Measurements from ENCODE around the gene SPATA7.

DNA sequence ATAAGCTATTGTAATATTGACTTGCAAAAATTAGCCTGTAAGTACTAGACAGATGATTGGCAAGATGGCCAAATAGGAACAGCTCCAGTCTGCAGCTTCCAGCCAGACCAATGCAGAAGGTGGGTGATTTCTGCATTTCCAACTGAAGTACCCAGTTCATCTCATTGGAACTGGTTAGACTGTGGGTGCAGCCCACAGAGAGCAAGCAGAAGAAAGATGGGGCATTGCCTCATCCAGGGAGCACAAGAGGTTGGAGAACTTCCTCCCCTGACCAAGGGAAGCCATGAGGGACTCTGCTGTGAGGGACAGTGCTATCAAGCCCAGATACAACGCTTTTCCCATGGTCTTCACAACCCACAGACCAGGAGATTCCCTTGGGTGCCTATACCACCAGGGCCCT, 16.0 kb upstream of the SPATA7 start:
- TF ChIP-seq, protein P1, sequence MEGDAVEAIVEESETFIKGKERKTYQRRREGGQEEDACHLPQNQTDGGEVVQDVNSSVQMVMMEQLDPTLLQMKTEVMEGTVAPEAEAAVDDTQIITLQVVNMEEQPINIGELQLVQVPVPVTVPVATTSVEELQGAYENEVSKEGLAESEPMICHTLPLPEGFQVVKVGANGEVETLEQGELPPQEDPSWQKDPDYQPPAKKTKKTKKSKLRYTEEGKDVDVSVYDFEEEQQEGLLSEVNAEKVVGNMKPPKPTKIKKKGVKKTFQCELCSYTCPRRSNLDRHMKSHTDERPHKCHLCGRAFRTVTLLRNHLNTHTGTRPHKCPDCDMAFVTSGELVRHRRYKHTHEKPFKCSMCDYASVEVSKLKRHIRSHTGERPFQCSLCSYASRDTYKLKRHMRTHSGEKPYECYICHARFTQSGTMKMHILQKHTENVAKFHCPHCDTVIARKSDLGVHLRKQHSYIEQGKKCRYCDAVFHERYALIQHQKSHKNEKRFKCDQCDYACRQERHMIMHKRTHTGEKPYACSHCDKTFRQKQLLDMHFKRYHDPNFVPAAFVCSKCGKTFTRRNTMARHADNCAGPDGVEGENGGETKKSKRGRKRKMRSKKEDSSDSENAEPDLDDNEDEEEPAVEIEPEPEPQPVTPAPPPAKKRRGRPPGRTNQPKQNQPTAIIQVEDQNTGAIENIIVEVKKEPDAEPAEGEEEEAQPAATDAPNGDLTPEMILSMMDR (conservative IDR thresholded peaks at IDR 0.05; ENCODE audit: low read depth in 2 of 2): no peak
- TF ChIP-seq, protein P2, sequence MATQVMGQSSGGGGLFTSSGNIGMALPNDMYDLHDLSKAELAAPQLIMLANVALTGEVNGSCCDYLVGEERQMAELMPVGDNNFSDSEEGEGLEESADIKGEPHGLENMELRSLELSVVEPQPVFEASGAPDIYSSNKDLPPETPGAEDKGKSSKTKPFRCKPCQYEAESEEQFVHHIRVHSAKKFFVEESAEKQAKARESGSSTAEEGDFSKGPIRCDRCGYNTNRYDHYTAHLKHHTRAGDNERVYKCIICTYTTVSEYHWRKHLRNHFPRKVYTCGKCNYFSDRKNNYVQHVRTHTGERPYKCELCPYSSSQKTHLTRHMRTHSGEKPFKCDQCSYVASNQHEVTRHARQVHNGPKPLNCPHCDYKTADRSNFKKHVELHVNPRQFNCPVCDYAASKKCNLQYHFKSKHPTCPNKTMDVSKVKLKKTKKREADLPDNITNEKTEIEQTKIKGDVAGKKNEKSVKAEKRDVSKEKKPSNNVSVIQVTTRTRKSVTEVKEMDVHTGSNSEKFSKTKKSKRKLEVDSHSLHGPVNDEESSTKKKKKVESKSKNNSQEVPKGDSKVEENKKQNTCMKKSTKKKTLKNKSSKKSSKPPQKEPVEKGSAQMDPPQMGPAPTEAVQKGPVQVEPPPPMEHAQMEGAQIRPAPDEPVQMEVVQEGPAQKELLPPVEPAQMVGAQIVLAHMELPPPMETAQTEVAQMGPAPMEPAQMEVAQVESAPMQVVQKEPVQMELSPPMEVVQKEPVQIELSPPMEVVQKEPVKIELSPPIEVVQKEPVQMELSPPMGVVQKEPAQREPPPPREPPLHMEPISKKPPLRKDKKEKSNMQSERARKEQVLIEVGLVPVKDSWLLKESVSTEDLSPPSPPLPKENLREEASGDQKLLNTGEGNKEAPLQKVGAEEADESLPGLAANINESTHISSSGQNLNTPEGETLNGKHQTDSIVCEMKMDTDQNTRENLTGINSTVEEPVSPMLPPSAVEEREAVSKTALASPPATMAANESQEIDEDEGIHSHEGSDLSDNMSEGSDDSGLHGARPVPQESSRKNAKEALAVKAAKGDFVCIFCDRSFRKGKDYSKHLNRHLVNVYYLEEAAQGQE (IDR thresholded peaks at IDR 0.05; ENCODE audit: unreplicated experiment): no peak
- TF ChIP-seq EZH2 (IDR thresholded peaks at IDR 0.05; ENCODE audit: low read depth, unreplicated experiment) (no peak), POLR2AphosphoS5 (IDR thresholded peaks at IDR 0.05; ENCODE audit: low read depth) (no peak), EZH2phosphoT487 (IDR thresholded peaks at IDR 0.05; ENCODE audit: unreplicated experiment) (no peak), CREB1 (CRISPR knock-in tag; IDR thresholded peaks at IDR 0.05; ENCODE audit: low read depth) (no peak), JUNB (IDR thresholded peaks at IDR 0.05; ENCODE audit: unreplicated experiment) (no peak), ZNF331 (CRISPR knock-in tag; IDR thresholded peaks at IDR 0.05; ENCODE audit: low read depth) (no peak), NANOG (IDR thresholded peaks at IDR 0.05; ENCODE audit: borderline replicate concordance) (no peak), STAT1 (IDR thresholded peaks at IDR 0.05; ENCODE audit: unreplicated experiment) (no peak), ZNF114 (CRISPR knock-in tag; IDR thresholded peaks at IDR 0.05) (no peak)
- TF ChIP-seq, protein P3, sequence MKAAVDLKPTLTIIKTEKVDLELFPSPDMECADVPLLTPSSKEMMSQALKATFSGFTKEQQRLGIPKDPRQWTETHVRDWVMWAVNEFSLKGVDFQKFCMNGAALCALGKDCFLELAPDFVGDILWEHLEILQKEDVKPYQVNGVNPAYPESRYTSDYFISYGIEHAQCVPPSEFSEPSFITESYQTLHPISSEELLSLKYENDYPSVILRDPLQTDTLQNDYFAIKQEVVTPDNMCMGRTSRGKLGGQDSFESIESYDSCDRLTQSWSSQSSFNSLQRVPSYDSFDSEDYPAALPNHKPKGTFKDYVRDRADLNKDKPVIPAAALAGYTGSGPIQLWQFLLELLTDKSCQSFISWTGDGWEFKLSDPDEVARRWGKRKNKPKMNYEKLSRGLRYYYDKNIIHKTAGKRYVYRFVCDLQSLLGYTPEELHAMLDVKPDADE (IDR thresholded peaks at IDR 0.05): no peak
- TF ChIP-seq, protein P4, sequence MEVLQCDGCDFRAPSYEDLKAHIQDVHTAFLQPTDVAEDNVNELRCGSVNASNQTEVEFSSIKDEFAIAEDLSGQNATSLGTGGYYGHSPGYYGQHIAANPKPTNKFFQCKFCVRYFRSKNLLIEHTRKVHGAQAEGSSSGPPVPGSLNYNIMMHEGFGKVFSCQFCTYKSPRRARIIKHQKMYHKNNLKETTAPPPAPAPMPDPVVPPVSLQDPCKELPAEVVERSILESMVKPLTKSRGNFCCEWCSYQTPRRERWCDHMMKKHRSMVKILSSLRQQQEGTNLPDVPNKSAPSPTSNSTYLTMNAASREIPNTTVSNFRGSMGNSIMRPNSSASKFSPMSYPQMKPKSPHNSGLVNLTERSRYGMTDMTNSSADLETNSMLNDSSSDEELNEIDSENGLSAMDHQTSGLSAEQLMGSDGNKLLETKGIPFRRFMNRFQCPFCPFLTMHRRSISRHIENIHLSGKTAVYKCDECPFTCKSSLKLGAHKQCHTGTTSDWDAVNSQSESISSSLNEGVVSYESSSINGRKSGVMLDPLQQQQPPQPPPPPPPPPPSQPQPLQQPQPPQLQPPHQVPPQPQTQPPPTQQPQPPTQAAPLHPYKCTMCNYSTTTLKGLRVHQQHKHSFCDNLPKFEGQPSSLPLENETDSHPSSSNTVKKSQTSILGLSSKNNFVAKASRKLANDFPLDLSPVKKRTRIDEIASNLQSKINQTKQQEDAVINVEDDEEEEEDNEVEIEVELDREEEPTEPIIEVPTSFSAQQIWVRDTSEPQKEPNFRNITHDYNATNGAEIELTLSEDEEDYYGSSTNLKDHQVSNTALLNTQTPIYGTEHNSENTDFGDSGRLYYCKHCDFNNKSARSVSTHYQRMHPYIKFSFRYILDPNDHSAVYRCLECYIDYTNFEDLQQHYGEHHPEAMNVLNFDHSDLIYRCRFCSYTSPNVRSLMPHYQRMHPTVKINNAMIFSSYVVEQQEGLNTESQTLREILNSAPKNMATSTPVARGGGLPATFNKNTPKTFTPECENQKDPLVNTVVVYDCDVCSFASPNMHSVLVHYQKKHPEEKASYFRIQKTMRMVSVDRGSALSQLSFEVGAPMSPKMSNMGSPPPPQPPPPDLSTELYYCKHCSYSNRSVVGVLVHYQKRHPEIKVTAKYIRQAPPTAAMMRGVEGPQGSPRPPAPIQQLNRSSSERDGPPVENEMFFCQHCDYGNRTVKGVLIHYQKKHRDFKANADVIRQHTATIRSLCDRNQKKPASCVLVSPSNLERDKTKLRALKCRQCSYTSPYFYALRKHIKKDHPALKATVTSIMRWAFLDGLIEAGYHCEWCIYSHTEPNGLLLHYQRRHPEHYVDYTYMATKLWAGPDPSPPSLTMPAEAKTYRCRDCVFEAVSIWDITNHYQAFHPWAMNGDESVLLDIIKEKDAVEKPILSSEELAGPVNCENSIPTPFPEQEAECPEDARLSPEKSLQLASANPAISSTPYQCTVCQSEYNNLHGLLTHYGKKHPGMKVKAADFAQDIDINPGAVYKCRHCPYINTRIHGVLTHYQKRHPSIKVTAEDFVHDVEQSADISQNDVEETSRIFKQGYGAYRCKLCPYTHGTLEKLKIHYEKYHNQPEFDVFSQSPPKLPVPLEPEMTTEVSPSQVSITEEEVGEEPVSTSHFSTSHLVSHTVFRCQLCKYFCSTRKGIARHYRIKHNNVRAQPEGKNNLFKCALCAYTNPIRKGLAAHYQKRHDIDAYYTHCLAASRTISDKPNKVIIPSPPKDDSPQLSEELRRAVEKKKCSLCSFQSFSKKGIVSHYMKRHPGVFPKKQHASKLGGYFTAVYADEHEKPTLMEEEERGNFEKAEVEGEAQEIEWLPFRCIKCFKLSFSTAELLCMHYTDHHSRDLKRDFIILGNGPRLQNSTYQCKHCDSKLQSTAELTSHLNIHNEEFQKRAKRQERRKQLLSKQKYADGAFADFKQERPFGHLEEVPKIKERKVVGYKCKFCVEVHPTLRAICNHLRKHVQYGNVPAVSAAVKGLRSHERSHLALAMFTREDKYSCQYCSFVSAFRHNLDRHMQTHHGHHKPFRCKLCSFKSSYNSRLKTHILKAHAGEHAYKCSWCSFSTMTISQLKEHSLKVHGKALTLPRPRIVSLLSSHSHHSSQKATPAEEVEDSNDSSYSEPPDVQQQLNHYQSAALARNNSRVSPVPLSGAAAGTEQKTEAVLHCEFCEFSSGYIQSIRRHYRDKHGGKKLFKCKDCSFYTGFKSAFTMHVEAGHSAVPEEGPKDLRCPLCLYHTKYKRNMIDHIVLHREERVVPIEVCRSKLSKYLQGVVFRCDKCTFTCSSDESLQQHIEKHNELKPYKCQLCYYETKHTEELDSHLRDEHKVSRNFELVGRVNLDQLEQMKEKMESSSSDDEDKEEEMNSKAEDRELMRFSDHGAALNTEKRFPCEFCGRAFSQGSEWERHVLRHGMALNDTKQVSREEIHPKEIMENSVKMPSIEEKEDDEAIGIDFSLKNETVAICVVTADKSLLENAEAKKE (CRISPR knock-in tag; IDR thresholded peaks at IDR 0.05): no peak

Measured in GM23338 (cell line).